Endothelial cell of umbilical vein (primary cell): Measurements from ENCODE around the gene KIAA0825. TPM values are rescaled to one million over a fixed set of nuclear protein-coding genes. Genes with fewer than 3 reads are reported as not detected.

Source experiments
- BruUV-seq: library from RNA; stranded (reverse); fragments of 400-500 nt; replicated peaks from 2 replicates; lab custom pipeline; 2021; lab: Mats Ljungman, UMichigan
- CTCF ChIA-PET: fragments of 300-600, 350-600 bp; sonication (Branson Sonifier 250); formaldehyde crosslinking; loops from one replicate; lab custom pipeline; 2021; ENCODE audit warnings: antibody characterized with exemption, inconsistent platforms; lab: Charles Lee
- POLR2A ChIA-PET: fragments of 300-600, 350-600 bp; sonication (Branson Sonifier 250); formaldehyde crosslinking; loops from one replicate; lab custom pipeline; 2021; ENCODE audit warnings: antibody characterized with exemption, inconsistent platforms; lab: Charles Lee
- DNase-seq: peaks from one replicate; pipeline ENCODE4 v3.0.0-alpha.2; 2011; ENCODE audit warnings: low read depth, low spot score
- FAIRE-seq: peaks from 2 replicates; lab custom pipeline; 2011; peaks lifted over from hg19 to GRCh38; lab: Jason Lieb, UNC
- H2AFZ ChIP-seq: 2 replicates; pipeline ENCODE4 v1.6.0; 2012; ENCODE audit warnings: low read depth, low read length, control low read depth, inconsistent platforms
- H3K27ac ChIP-seq: 2 replicates; pipeline ENCODE4 v1.5.1; 2011; ENCODE audit warnings: low read depth, mild to moderate bottlenecking, control low read depth, low read length, moderate library complexity; ENCODE audit not compliant: insufficient read depth
- H3K27me3 ChIP-seq, 2 experiments: 2 replicates each; pipeline versions ENCODE4 v1.6.0 to v1.6.1; 2011; ENCODE audit warnings: low read length in 2 of 2, mixed read lengths in 1 of 2; ENCODE audit not compliant: control insufficient read depth in 2 of 2, insufficient read depth in 2 of 2
- H3K36me3 ChIP-seq, 2 experiments: 2 replicates in 1 of 2; 3 replicates in 1 of 2; pipeline ENCODE4 v1.5.1; 2011; ENCODE audit warnings: low read length in 2 of 2, mild to moderate bottlenecking in 1 of 2, moderate library complexity in 1 of 2; ENCODE audit not compliant: control insufficient read depth in 2 of 2, insufficient read depth in 2 of 2; ENCODE audit errors: extremely low read depth in 1 of 2
- H3K4me1 ChIP-seq: 3 replicates; pipeline ENCODE4 v1.5.1; 2011; ENCODE audit warnings: mild to moderate bottlenecking, low read length; ENCODE audit not compliant: control insufficient read depth, insufficient read depth; ENCODE audit errors: extremely low read depth
- H3K4me2 ChIP-seq: 2 replicates; pipeline ENCODE4 v1.6.1; 2011; ENCODE audit warnings: low read length, control low read depth, mixed read lengths; ENCODE audit not compliant: insufficient read depth
- H3K4me3 ChIP-seq, 3 experiments: fragments of 200-600 bp in 1 of 3; sonication (generic), shearing (Covaris generic) in 1 of 3; replicated peaks in 1 of 3; 2 replicates each; pipeline ENCODE4 v1.5.1; 2011 to 2016; ENCODE audit warnings: control low read depth in 3 of 3, low read length in 3 of 3, mild to moderate bottlenecking in 2 of 3, inconsistent platforms in 1 of 3, low read depth in 1 of 3, moderate library complexity in 1 of 3; ENCODE audit not compliant: insufficient read depth in 1 of 3
- H3K79me2 ChIP-seq: 2 replicates; pipeline ENCODE4 v1.6.0; 2012; ENCODE audit warnings: low read length, inconsistent platforms; ENCODE audit not compliant: control insufficient read depth, insufficient read depth
- H3K9ac ChIP-seq: replicated peaks from 2 replicates; pipeline ENCODE3; 2011; ENCODE audit warnings: low read length, control low read depth; ENCODE audit not compliant: insufficient read depth; ENCODE audit errors: extremely low read depth
- H3K9me1 ChIP-seq: replicated peaks from 3 replicates; pipeline ENCODE4 v1.6.0; 2011; ENCODE audit warnings: mild to moderate bottlenecking, low read length; ENCODE audit not compliant: control insufficient read depth, insufficient read depth; ENCODE audit errors: extremely low read depth
- H3K9me3 ChIP-seq: replicated peaks from 2 replicates; pipeline ENCODE4 v1.5.1; 2012; ENCODE audit warnings: low read length, inconsistent platforms; ENCODE audit not compliant: control insufficient read depth, insufficient read depth
- H4K20me1 ChIP-seq: replicated peaks from 2 replicates; pipeline ENCODE3; 2011; ENCODE audit warnings: mild to moderate bottlenecking, low read length; ENCODE audit not compliant: control insufficient read depth, insufficient read depth; ENCODE audit errors: extremely low read depth
- CTCF ChIP-seq, 2 donors: IDR thresholded peaks; 1 replicate in 1 of 2; 2 replicates in 1 of 2; pipeline ENCODE4 v1.5.1; 2011; ENCODE audit warnings: low read length in 2 of 2, mild to moderate bottlenecking in 2 of 2, moderate library complexity in 2 of 2, control low read depth in 1 of 2, inconsistent platforms in 1 of 2, low read depth in 1 of 2; ENCODE audit not compliant: insufficient read depth in 1 of 2; ENCODE audit errors: extremely low read depth in 1 of 2
- EZH2 ChIP-seq: IDR thresholded peaks from 2 replicates; pipeline ENCODE4 v1.6.1; 2012; ENCODE audit warnings: borderline replicate concordance, low read depth, mild to moderate bottlenecking, moderate library complexity, low read length, inconsistent platforms; ENCODE audit not compliant: severe bottlenecking
- FOS ChIP-seq: IDR thresholded peaks from 2 replicates; pipeline ENCODE4 v1.6.1; 2011; ENCODE audit warnings: mild to moderate bottlenecking, low read length, moderate library complexity, borderline replicate concordance; ENCODE audit not compliant: insufficient read depth
- GATA2 ChIP-seq: IDR thresholded peaks from 2 replicates; pipeline ENCODE4 v1.7.0; 2011; ENCODE audit warnings: low read depth, mild to moderate bottlenecking, moderate library complexity, mixed read lengths, low read length; ENCODE audit not compliant: insufficient read length, insufficient read depth
- JUN ChIP-seq: IDR thresholded peaks from 2 replicates; pipeline ENCODE4 v1.6.1; 2011; ENCODE audit warnings: borderline replicate concordance, low read depth; ENCODE audit not compliant: insufficient read length, insufficient read depth
- MAX ChIP-seq: IDR thresholded peaks from 2 replicates; pipeline ENCODE4 v1.6.1; 2011; ENCODE audit not compliant: insufficient read depth, insufficient read length
- MYC ChIP-seq: IDR thresholded peaks from one replicate; pipeline ENCODE4 v1.6.1; 2011; ENCODE audit warnings: mild to moderate bottlenecking, low read depth, low read length
- POLR2A ChIP-seq: IDR thresholded peaks from 2 replicates; pipeline ENCODE4 v1.6.1; 2012; ENCODE audit warnings: low read depth, mild to moderate bottlenecking, control low read depth, low read length
- POLR2AphosphoS5 ChIP-seq: IDR thresholded peaks from 2 replicates; pipeline ENCODE4 v1.6.1; 2012; ENCODE audit warnings: low read depth, mild to moderate bottlenecking, control low read depth, low read length, moderate library complexity; ENCODE audit not compliant: insufficient read depth
- dilution Hi-C: fragments of 300-500 bp; cut with MboI; formaldehyde crosslinking; loops from one replicate; pipeline ENCODE4 v1.15.0; 2019; ENCODE audit warnings: low sequenced_read_pairs; ENCODE audit not compliant: extremely low pct_ligation_motif_present
- intact Hi-C: fragments of 100-400 bp; cut with micrococcal nuclease; formaldehyde crosslinking; loops from one replicate; pipeline ENCODE4 v1.10.0; 2022
- polyA plus RNA-seq, 4 experiments: library from polyadenylated mRNA; depleted of rRNA in 3 of 4; stranded (reverse) in 3 of 4; unstranded in 1 of 4; fragments of >200 nt; gene quantifications; 2 replicates each; pipeline versions ENCODE4 v1.2.1 to v1.2.3, GENCODE V29; 2011 to 2012; ENCODE audit warnings: missing spikeins in 1 of 4
- total RNA-seq: library from RNA; stranded (reverse); gene quantifications from 2 replicates; pipeline ENCODE4 v1.2.3, GENCODE V29; 2021

The KIAA0825 gene
- total and polyA plus RNA-seq, 2 donors (not counting 3 experiments of a cell fraction or from before 2014, with no cell fraction given): 0.15 to 1.1 TPM

DNA sequence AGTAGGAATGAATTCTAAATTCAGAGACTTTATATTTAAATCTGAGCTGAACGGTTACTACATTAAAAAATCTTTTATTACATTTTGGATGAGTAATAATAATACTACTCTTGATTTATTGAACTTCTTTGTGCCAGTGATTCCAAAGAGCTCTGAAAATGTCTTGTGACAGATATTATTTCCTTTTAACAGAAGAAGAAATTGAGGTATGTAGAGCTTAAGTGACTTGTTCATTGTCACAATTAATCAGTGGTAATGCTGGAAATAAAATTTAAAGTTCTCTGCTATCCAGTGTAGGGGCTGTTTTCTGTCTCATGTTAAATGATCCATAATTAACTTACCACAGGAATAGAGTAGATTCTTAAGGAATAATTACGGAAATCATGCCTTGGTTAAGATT is 335.3 kb downstream of the KIAA0825 start:
- Histone ChIP-seq H3K9ac (no peak overlapping the region), H3K36me3 (no peaks in the 10 kb centered on the region), H3K4me2 (no peak overlapping the region), H3K9me3 (no peaks in the 10 kb centered on the region), H3K9me1 (no peaks in the 10 kb centered on the region), H4K20me1 (no peaks in the 10 kb centered on the region), H3K27ac (no peak overlapping the region), H3K4me3 (no peak overlapping the region), H2AFZ (no peak overlapping the region), H3K27me3 (no peaks in the 10 kb centered on the region), H3K4me1 (no peaks in the 10 kb centered on the region), H3K79me2 (no peaks in the 10 kb centered on the region)
- POLR2A ChIA-PET: no interaction called here
- TF ChIP-seq JUN (no peak), MYC (no peak), MAX (no peak), EZH2 (no peak), FOS (no peak), POLR2AphosphoS5 (no peak), POLR2A (no peak), GATA2 (no peak)
- no peak for FAIRE-seq
- CTCF ChIA-PET: interaction anchor here (1.5 kb wide), 1 partner anchor 10 kb away, joined by 6 read pairs; no protein-coding TSS in a partner anchor
- dilution Hi-C loops: no loop called here
- intact Hi-C loops: no loop called here
- DNase-seq: no peak
- no TSS peak for BruUV-seq

DNA sequence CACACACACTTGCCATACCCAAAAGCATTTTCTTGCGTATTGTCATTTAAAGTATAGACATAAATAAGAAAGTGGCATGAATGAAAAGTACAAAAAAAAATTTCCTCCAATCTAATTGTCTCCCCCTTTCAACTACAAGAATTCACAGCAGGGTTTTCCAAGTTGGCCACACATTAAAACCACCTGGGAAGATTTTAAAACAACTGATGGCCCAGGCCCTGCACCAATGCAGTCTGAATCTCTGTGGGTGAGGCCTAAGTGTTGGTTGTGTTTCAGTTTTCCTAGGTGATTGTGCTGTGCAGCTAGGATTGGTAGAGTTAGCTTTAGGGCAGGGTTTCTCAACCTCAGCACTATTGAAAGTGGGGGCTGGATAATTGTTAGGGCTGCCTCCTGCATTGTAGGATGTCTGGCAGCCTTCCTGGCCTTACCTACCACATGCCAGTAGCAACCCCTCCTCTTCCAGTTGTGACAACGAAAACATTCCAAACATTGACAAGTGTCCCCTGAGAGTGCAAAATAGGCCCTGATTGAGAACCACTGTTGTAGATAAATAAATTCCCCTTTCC is 337.1 kb downstream of the KIAA0825 start:
- ChIA-PET CTCF (no interaction called here), POLR2A (no interaction called here)
- no peak for DNase-seq

More for the DNA sequence above, 337.1 kb downstream of the KIAA0825 start:
- no peak overlapping the region for H2AFZ ChIP-seq
- no peaks in the 10 kb centered on the region for H3K36me3 ChIP-seq
- no peak for FAIRE-seq
- H3K4me2 ChIP-seq: no peak overlapping the region
- BruUV-seq: no TSS peak
- H4K20me1 ChIP-seq: no peaks in the 10 kb centered on the region
- TF ChIP-seq MAX: no peak
- no peak for TF ChIP-seq CTCF (IDR thresholded peaks at IDR 0.05; ENCODE audit: extremely low read depth in 1 of 2, insufficient read depth in 1 of 2, low read depth in 1 of 2, low read length in 2 of 2)
- no peak for TF ChIP-seq EZH2
- no peak for TF ChIP-seq POLR2AphosphoS5
- no peak for TF ChIP-seq FOS
- no peak for TF ChIP-seq JUN
- no peak for TF ChIP-seq POLR2A
- no peak for TF ChIP-seq GATA2
- H3K9me3 ChIP-seq: no peaks in the 10 kb centered on the region
- no peak overlapping the region for H3K9ac ChIP-seq
- no peaks in the 10 kb centered on the region for H3K9me1 ChIP-seq
- dilution Hi-C loops: no loop called here
- no peaks in the 10 kb centered on the region for H3K4me1 ChIP-seq
- no peak overlapping the region for H3K27ac ChIP-seq
- intact Hi-C loops: no loop called here
- H3K27me3 ChIP-seq: no peaks in the 10 kb centered on the region
- no peak overlapping the region for H3K4me3 ChIP-seq
- no peaks in the 10 kb centered on the region for H3K79me2 ChIP-seq
